Activated CD4-positive, alpha-beta T cell treated with anti-CD3 and anti-CD28 coated beads, Interleukin-2, amount 10 ng/mL, durations not matched to agents 7 days and 5 days (primary cell): ENCODE data around the gene PARD3. TPM values are rescaled to one million over a fixed set of nuclear protein-coding genes. Genes with fewer than 3 reads are reported as not detected.

Experiments
- CTCF ChIA-PET: fragments of 350-600 bp; sonication (Branson Sonifier 250); formaldehyde crosslinking; loops from one replicate; lab custom pipeline; 2021; ENCODE audit warnings: antibody characterized with exemption; lab: Charles Lee
- POLR2A ChIA-PET: fragments of 350-600 bp; sonication (Branson Sonifier 250); formaldehyde crosslinking; loops from one replicate; lab custom pipeline; 2021; ENCODE audit warnings: antibody characterized with exemption; lab: Charles Lee
- DNase-seq: peaks from one replicate; pipeline ENCODE4 v3.0.0-alpha.2; 2020
- H3K27ac Mint-ChIP-seq: one replicate; pipeline ENCODE4 v1.8.0; 2021; ENCODE audit warnings: mild to moderate bottlenecking, moderate library complexity, mixed read lengths
- H3K27me3 Mint-ChIP-seq: one replicate; pipeline ENCODE4 v1.8.0; 2021; ENCODE audit warnings: mixed read lengths
- H3K36me3 Mint-ChIP-seq: one replicate; pipeline ENCODE4 v1.8.0; 2021; ENCODE audit warnings: low read depth, mixed read lengths
- H3K4me1 Mint-ChIP-seq: one replicate; pipeline ENCODE4 v1.8.0; 2021; ENCODE audit warnings: mixed read lengths
- H3K4me3 Mint-ChIP-seq: one replicate; pipeline ENCODE4 v1.8.0; 2021; ENCODE audit warnings: mild to moderate bottlenecking, moderate library complexity, mixed read lengths
- H3K9me3 Mint-ChIP-seq: one replicate; pipeline ENCODE4 v1.8.0; 2021; ENCODE audit warnings: mixed read lengths
- total RNA-seq, 2 experiments: library from RNA; stranded (reverse); gene quantifications; one replicate each; pipeline ENCODE4 v1.2.3, GENCODE V29; 2021

PARD3 gene
- total RNA-seq, 2 experiments from 2014 or later, result 1.0 to 1.2 TPM

- H3K27ac Mint-ChIP-seq, result no peak overlapping the region
- no peaks in the 10 kb centered on the region for H3K9me3 Mint-ChIP-seq
- no peaks in the 10 kb centered on the region for H3K36me3 Mint-ChIP-seq
- H3K27me3 Mint-ChIP-seq, result no peaks in the 10 kb centered on the region
- DNase-seq, result no peak
- POLR2A ChIA-PET, result no interaction called here
- H3K4me3 Mint-ChIP-seq, result no peak overlapping the region
- H3K4me1 Mint-ChIP-seq, result no peaks in the 10 kb centered on the region
- CTCF ChIA-PET, result interaction anchor here (0.6 kb wide), 1 partner anchor 1191 kb away, joined by 5 read pairs; no protein-coding TSS in a partner anchor
Observed at GRCh38 chr10:34504534-34504933, 310.6 kb downstream of the PARD3 start.

GRCh38 chr10:34503704-34504103, 311.4 kb downstream of the PARD3 start:
- POLR2A ChIA-PET, result no interaction called here
- no peak for DNase-seq
- CTCF ChIA-PET, result no interaction called here
- H3K9me3 Mint-ChIP-seq, result no peaks in the 10 kb centered on the region
- no peaks in the 10 kb centered on the region for H3K4me1 Mint-ChIP-seq
- H3K27me3 Mint-ChIP-seq, result no peaks in the 10 kb centered on the region
- no peaks in the 10 kb centered on the region for H3K36me3 Mint-ChIP-seq
- no peak overlapping the region for H3K27ac Mint-ChIP-seq
- no peak overlapping the region for H3K4me3 Mint-ChIP-seq

DNA sequence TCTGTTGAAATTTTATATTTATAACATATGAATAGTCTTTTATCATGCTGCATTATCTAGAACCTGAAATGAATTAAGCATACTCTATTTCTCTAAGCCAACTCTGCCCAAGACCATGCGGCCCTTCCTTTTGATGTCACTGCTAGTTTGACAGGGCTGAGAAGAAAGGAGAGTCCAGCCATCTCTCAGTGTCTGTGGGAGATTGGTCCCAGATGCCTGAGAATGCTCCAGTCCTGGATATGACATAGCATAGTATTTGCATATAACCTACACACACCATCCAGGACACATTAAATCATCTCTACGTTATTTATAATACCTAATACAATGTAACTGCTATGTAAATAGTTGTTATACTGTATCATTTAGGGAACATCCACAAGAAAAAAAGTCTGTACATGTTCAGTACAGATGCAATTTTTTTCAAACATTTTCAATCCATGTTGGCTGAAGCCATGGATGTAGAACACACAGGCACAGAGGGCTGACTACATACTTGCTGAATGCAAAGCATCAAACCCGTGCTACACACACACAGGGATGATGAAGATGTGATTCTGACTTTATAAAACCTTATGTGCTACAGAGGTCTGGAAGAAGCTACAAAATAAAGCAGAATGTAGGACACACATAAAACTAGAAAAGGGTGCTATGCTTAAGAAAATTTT, 315.4 kb downstream of the PARD3 start:
- no peaks in the 10 kb centered on the region for H3K9me3 Mint-ChIP-seq
- H3K36me3 Mint-ChIP-seq, result no peaks in the 10 kb centered on the region
- no peaks in the 10 kb centered on the region for H3K27me3 Mint-ChIP-seq
- CTCF ChIA-PET, result no interaction called here
- H3K27ac Mint-ChIP-seq, result no peak overlapping the region
- DNase-seq, result no peak
- POLR2A ChIA-PET, result no interaction called here
- H3K4me3 Mint-ChIP-seq, result no peak overlapping the region
- no peaks in the 10 kb centered on the region for H3K4me1 Mint-ChIP-seq

GRCh38 chr10:34498821-34499220, 316.3 kb downstream of the PARD3 start:
- H3K4me1 Mint-ChIP-seq, result no peaks in the 10 kb centered on the region
- CTCF ChIA-PET, result interaction anchor here (0.5 kb wide), 1 partner anchor 37 kb away, joined by 3 read pairs; no protein-coding TSS in a partner anchor
- H3K27ac Mint-ChIP-seq, result no peak overlapping the region
- DNase-seq, result no peak
- no peaks in the 10 kb centered on the region for H3K9me3 Mint-ChIP-seq
- H3K27me3 Mint-ChIP-seq, result peaks cover 2% of the 10 kb centered on the region
- no peaks in the 10 kb centered on the region for H3K36me3 Mint-ChIP-seq
- POLR2A ChIA-PET, result no interaction called here
- H3K4me3 Mint-ChIP-seq, result no peak overlapping the region

DNA sequence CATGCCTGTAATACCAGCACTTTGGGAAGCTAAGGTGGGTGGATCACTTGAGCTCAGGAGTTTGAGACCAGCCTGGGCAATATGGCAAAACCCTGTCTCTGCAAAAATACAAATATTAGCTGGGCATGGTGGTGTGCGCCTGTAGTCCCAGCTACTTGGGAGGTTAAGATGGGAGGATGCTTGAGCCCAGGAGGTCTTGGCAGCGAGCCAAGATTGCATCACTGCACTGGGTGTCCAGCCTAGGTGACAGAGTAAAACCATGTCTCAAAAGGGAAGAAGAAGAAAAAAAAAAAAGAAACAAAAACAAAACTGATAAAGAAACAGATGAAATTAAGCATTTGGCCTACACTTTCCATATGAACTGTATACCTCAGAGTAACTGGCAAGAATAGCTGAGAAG, 319.2 kb downstream of the PARD3 start:
- Mint-ChIP-seq H3K27ac (no peak overlapping the region), H3K27me3 (peaks cover 2% of the 10 kb centered on the region), H3K4me3 (no peak overlapping the region), H3K36me3 (no peaks in the 10 kb centered on the region), H3K4me1 (no peaks in the 10 kb centered on the region), H3K9me3 (no peaks in the 10 kb centered on the region)
- ChIA-PET POLR2A (no interaction called here), CTCF (interaction anchor here (0.6 to 0.7 kb wide), 2 partner anchors 169 to 315 kb away, joined by 4 read pairs; no protein-coding TSS in a partner anchor)
- DNase-seq, result no peak

DNA sequence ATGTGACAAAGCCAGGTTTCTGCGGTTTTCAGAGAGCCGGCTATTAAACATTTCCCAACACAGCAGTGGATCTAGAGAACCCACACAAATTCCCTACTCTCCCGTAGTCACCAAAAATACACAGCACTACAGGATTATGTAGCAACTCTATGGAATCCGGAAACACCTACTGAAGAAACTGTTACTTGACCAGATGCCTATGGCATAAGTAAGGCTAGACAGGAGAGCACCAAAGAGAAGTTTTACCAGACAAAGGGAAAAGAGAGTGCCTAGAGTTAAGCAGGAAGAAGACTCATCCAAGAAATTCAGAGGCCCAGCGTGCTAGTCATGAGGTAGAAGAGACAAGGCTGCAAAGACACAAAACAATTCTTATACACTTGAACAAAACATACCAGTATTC, 321.1 kb downstream of the PARD3 start:
- POLR2A ChIA-PET, result no interaction called here
- H3K36me3 Mint-ChIP-seq, result no peaks in the 10 kb centered on the region

DNA sequence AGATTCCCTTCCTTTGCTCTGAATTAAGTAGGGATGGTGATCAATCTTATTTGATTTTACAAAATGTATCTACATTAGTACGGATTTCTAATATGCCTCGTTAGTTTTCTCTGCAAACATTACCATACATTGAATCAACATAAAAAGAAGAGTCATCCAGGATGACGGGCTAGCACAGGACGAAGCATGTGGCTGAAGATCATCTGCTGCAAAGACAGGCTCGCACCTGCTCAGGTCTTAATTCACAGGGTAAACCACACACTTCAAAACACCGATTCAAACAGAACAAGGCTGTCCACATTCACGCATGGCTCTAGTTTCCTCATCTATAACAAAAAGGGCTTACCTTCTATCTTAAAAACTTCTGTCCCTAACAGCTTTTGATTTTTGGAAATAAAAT, 323.0 kb downstream of the PARD3 start:
- Mint-ChIP-seq H3K27me3 (peaks cover 2% of the 10 kb centered on the region), H3K27ac (no peak overlapping the region), H3K36me3 (no peaks in the 10 kb centered on the region), H3K9me3 (no peaks in the 10 kb centered on the region), H3K4me3 (no peak overlapping the region), H3K4me1 (no peaks in the 10 kb centered on the region)
- no peak for DNase-seq
- CTCF ChIA-PET, result no interaction called here
- POLR2A ChIA-PET, result no interaction called here

More for the DNA sequence above, 321.1 kb downstream of the PARD3 start:
- CTCF ChIA-PET, result no interaction called here
- H3K27ac Mint-ChIP-seq, result no peak overlapping the region
- H3K4me3 Mint-ChIP-seq, result no peak overlapping the region
- H3K4me1 Mint-ChIP-seq, result no peaks in the 10 kb centered on the region
- no peaks in the 10 kb centered on the region for H3K9me3 Mint-ChIP-seq
- DNase-seq, result no peak
- H3K27me3 Mint-ChIP-seq, result peaks cover 2% of the 10 kb centered on the region

DNA sequence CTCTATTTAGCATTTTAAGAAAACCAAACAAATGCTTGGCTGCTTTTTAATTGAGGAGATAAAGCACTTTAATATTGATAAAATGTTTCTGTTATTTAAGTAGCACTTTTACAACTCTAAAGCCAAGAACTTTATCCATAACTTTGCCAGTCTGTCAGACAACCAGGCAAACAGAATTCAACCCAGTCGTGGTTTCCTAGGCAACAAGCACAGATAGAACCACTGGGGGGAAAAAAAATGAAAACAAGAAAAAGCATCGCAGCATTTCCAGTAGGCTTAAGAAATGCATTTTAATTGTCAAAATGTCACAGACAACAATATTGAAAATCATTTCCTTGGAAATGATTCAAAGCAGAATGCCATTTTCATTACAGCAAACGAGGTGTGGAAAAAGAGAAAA, 323.4 kb downstream of the PARD3 start:
- no peak overlapping the region for H3K27ac Mint-ChIP-seq
- H3K36me3 Mint-ChIP-seq, result no peaks in the 10 kb centered on the region
- no peak overlapping the region for H3K4me3 Mint-ChIP-seq
- ChIA-PET POLR2A (no interaction called here), CTCF (no interaction called here)
- H3K4me1 Mint-ChIP-seq, result no peaks in the 10 kb centered on the region
- H3K9me3 Mint-ChIP-seq, result no peaks in the 10 kb centered on the region
- peaks cover 2% of the 10 kb centered on the region for H3K27me3 Mint-ChIP-seq
- DNase-seq, result no peak

DNA sequence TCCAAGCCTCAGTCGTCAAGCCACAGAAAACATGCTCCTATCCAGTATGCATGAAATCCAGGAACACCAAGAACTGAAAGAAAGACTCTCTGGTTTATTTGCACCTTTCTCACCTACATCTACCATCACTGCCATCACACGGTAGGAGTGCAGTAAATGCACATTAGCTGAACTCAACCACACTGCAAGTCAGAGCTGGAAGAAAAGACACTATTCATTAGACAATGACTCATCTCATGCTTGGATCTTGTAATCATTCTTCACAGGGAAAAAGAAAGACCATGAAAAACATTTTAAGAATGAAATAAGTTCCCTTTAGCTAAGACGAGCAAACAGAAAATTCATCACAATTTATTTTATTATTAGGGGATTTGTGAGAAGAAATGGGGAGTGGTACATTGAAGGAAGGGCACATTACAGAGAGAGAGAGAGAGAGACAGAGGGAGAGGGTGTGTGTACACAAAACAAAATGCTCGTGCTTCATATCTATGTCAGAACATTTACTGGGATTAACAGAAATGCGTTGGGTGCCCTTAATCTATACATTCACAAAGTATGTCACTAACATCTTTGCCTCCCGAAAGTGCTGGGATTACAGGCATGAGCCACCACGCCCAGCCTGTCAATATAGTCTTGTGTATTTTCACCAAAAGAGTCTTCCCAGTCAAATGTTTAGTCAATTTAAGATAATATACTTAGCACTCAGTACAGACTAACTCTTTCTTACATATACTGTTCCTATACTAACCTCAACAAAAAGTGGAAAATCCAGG, 324.9 kb downstream of the PARD3 start:
- ChIA-PET CTCF (no interaction called here), POLR2A (no interaction called here)
- Mint-ChIP-seq H3K27ac (no peak overlapping the region), H3K36me3 (no peaks in the 10 kb centered on the region), H3K9me3 (no peaks in the 10 kb centered on the region), H3K4me1 (no peaks in the 10 kb centered on the region), H3K27me3 (peaks cover 2% of the 10 kb centered on the region), H3K4me3 (no peak overlapping the region)
- DNase-seq, result no peak

DNA sequence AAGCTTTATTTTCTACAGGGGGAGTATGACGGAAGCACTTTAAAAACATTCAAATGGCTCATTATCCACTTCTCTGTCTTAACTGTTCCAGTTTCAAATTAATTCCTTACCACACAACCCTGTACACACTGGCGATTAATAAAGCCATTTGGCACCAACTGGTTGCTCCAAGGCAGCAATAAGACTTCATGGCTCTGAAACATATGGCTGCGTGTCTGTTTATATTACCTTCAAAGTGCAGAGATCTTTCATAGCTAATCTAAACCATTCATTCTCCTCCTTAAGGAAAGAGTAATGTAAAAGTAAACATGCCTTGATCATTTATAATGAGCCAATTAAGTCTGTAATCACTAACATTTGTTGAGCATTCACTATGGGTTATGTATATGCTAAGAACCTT, 325.7 kb downstream of the PARD3 start:
- Mint-ChIP-seq H3K4me1 (no peaks in the 10 kb centered on the region), H3K9me3 (no peaks in the 10 kb centered on the region), H3K27ac (no peak overlapping the region), H3K4me3 (no peak overlapping the region), H3K36me3 (no peaks in the 10 kb centered on the region), H3K27me3 (peaks cover 2% of the 10 kb centered on the region)
- POLR2A ChIA-PET, result no interaction called here
- CTCF ChIA-PET, result no interaction called here
- DNase-seq, result no peak

- no peaks in the 10 kb centered on the region for H3K27me3 Mint-ChIP-seq
- H3K27ac Mint-ChIP-seq, result no peak overlapping the region
- no peaks in the 10 kb centered on the region for H3K4me1 Mint-ChIP-seq
- no peak for DNase-seq
- H3K9me3 Mint-ChIP-seq, result no peaks in the 10 kb centered on the region
- no peaks in the 10 kb centered on the region for H3K36me3 Mint-ChIP-seq
- no peak overlapping the region for H3K4me3 Mint-ChIP-seq
- CTCF ChIA-PET, result no interaction called here
- POLR2A ChIA-PET, result no interaction called here
Observed at GRCh38 chr10:34488476-34489130, 326.5 kb downstream of the PARD3 start.

DNA sequence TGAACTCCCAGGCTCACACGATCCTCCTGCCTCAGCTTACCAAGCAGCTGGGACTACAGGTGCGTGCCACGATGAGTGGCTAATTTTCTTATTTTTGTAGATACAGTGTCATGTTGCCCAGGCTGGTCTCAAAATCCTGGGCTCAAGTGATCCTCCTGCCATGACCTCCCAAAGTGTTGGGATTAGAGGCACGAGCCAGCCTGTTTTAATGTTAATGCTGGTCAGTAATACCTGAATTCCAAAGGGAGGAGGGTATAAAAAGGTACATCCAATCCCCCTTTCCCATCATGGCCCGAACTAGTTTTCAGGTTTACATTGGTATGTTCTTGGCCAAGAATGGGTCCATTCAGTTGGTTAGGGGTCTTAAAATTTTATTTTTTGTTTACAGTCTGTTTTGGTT, 329.1 kb downstream of the PARD3 start:
- no peak for DNase-seq
- CTCF ChIA-PET, result no interaction called here
- Mint-ChIP-seq H3K27me3 (no peaks in the 10 kb centered on the region), H3K9me3 (no peaks in the 10 kb centered on the region), H3K36me3 (no peaks in the 10 kb centered on the region), H3K4me3 (no peak overlapping the region), H3K4me1 (no peaks in the 10 kb centered on the region), H3K27ac (no peak overlapping the region)
- POLR2A ChIA-PET, result no interaction called here

DNA sequence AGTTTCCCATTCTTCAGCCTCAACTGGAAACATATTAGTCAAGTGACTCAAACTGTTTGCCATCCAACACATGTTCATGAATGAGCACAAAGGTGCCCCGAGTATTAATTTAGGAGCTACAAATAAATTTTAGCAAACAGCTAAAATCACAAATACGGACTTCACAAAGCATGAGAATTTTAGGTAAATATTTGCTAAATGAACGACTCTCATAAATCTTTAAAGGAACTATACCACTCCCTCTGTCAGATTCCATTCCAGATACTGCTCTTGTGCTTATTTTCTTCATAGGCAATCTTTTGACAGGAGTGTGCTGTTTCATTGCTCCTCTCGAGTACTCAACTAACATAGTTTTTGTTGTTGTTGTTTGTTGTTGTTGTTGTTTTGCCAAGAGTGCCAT, 330.9 kb downstream of the PARD3 start:
- Mint-ChIP-seq H3K27ac (no peak overlapping the region), H3K4me1 (no peaks in the 10 kb centered on the region), H3K4me3 (no peak overlapping the region), H3K36me3 (no peaks in the 10 kb centered on the region), H3K9me3 (no peaks in the 10 kb centered on the region), H3K27me3 (no peaks in the 10 kb centered on the region)
- no peak for DNase-seq
- ChIA-PET POLR2A (no interaction called here), CTCF (no interaction called here)
